ENCODE data around the gene HIVEP3.

DNA sequence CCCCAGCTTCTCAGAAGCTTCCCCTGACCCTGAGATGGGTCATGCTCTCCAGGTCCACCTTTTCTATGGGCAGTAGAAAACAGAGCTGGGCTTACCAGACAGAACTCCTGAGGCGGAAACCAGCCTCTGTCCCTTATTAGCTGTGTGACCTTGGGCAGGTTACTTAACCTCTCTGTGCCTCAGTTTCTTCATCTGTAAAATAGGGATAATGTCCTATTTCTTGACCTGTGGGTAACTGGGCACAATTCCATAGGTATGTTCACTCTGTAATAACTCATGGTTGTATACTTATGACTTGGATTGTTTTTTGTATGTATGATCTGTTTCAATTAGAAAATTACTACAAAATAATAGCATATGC lies 377.1 kb downstream of the HIVEP3 start:
- TF ChIP-seq, protein P1, sequence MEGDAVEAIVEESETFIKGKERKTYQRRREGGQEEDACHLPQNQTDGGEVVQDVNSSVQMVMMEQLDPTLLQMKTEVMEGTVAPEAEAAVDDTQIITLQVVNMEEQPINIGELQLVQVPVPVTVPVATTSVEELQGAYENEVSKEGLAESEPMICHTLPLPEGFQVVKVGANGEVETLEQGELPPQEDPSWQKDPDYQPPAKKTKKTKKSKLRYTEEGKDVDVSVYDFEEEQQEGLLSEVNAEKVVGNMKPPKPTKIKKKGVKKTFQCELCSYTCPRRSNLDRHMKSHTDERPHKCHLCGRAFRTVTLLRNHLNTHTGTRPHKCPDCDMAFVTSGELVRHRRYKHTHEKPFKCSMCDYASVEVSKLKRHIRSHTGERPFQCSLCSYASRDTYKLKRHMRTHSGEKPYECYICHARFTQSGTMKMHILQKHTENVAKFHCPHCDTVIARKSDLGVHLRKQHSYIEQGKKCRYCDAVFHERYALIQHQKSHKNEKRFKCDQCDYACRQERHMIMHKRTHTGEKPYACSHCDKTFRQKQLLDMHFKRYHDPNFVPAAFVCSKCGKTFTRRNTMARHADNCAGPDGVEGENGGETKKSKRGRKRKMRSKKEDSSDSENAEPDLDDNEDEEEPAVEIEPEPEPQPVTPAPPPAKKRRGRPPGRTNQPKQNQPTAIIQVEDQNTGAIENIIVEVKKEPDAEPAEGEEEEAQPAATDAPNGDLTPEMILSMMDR (conservative IDR thresholded peaks at IDR 0.05): no peak
- no peak for TF ChIP-seq EZH2 (IDR thresholded peaks at IDR 0.05; ENCODE audit: low read depth)
